Measurements from ENCODE around the gene TXNDC2.

GRCh38 chr18:9887992-9888391, 2.2 kb downstream of the TXNDC2 start:
- TF ChIP-seq, protein P1, sequence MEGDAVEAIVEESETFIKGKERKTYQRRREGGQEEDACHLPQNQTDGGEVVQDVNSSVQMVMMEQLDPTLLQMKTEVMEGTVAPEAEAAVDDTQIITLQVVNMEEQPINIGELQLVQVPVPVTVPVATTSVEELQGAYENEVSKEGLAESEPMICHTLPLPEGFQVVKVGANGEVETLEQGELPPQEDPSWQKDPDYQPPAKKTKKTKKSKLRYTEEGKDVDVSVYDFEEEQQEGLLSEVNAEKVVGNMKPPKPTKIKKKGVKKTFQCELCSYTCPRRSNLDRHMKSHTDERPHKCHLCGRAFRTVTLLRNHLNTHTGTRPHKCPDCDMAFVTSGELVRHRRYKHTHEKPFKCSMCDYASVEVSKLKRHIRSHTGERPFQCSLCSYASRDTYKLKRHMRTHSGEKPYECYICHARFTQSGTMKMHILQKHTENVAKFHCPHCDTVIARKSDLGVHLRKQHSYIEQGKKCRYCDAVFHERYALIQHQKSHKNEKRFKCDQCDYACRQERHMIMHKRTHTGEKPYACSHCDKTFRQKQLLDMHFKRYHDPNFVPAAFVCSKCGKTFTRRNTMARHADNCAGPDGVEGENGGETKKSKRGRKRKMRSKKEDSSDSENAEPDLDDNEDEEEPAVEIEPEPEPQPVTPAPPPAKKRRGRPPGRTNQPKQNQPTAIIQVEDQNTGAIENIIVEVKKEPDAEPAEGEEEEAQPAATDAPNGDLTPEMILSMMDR (IDR thresholded peaks at IDR 0.05 in 2 of 3, conservative IDR thresholded peaks at IDR 0.05 in 1 of 3; ENCODE audit: borderline replicate concordance in 1 of 3, insufficient read depth in 1 of 3, low read depth in 2 of 3, low read length in 2 of 3) = no peak
- no peak for TF ChIP-seq YY1 (IDR thresholded peaks at IDR 0.05; ENCODE audit: extremely low read depth, insufficient replicate concordance, low read depth, low read length)
- no peak for TF ChIP-seq REST (IDR thresholded peaks at IDR 0.05; ENCODE audit: low read depth)
- TF ChIP-seq POLR2AphosphoS5 (IDR thresholded peaks at IDR 0.05; ENCODE audit: low read depth, low read length) = no peak

Data from HCT116 (cell line).